T-helper 1 cell treated with Interleukin-12 subunit alpha and Interleukin-12 subunit beta and Interleukin-4 antibody, amounts not matched to agents 30 μg/mL and 1 μg/mL, for 36 hours (primary cell): ENCODE measurements around the gene PDLIM5.

ENCODE experiments used
- H3K27ac Mint-ChIP-seq: one replicate; pipeline ENCODE4 v1.8.0; 2021; ENCODE audit warnings: mild to moderate bottlenecking, mixed read lengths
- H3K27me3 Mint-ChIP-seq: one replicate; pipeline ENCODE4 v1.8.0; 2021; ENCODE audit warnings: low read depth, mixed read lengths
- H3K36me3 Mint-ChIP-seq: one replicate; pipeline ENCODE4 v1.8.0; 2021; ENCODE audit warnings: low read depth, mixed read lengths
- H3K4me1 Mint-ChIP-seq: one replicate; pipeline ENCODE4 v1.8.0; 2021; ENCODE audit warnings: low read depth, mixed read lengths
- H3K4me3 Mint-ChIP-seq: one replicate; pipeline ENCODE4 v1.8.0; 2021; ENCODE audit warnings: mild to moderate bottlenecking, moderate library complexity, mixed read lengths
- H3K9me3 Mint-ChIP-seq: one replicate; pipeline ENCODE4 v1.8.0; 2021; ENCODE audit warnings: mixed read lengths

Gene PDLIM5

GRCh38 chr4:94669672-94670664 lies 218.2 kb downstream of the PDLIM5 start:
- Mint-ChIP-seq H3K9me3 (no peaks in the 10 kb centered on the region), H3K27ac (no peak overlapping the region), H3K4me3 (no peak overlapping the region), H3K36me3 (no peaks in the 10 kb centered on the region), H3K27me3 (no peaks in the 10 kb centered on the region), H3K4me1 (no peaks in the 10 kb centered on the region)

- Mint-ChIP-seq H3K4me1 (no peaks in the 10 kb centered on the region), H3K36me3 (no peaks in the 10 kb centered on the region), H3K4me3 (no peak overlapping the region), H3K9me3 (no peaks in the 10 kb centered on the region), H3K27me3 (no peaks in the 10 kb centered on the region), H3K27ac (no peak overlapping the region)
These were observed 219.4 kb downstream of the PDLIM5 start for GRCh38 chr4:94671113-94671512.

GRCh38 chr4:94673961-94674360 lies 222.2 kb downstream of the PDLIM5 start:
- Mint-ChIP-seq H3K9me3 (no peaks in the 10 kb centered on the region), H3K4me1 (no peaks in the 10 kb centered on the region), H3K4me3 (no peak overlapping the region), H3K27me3 (no peaks in the 10 kb centered on the region), H3K36me3 (no peaks in the 10 kb centered on the region), H3K27ac (no peak overlapping the region)

- no peaks in the 10 kb centered on the region for H3K27me3 Mint-ChIP-seq
These were observed 225.2 kb downstream of the PDLIM5 start for GRCh38 chr4:94676970-94677369.

GRCh38 chr4:94678896-94679295 lies 227.2 kb downstream of the PDLIM5 start:
- no peak overlapping the region for H3K27ac Mint-ChIP-seq
- H3K4me1 Mint-ChIP-seq = no peaks in the 10 kb centered on the region
- H3K36me3 Mint-ChIP-seq = no peaks in the 10 kb centered on the region
- no peaks in the 10 kb centered on the region for H3K27me3 Mint-ChIP-seq
- no peaks in the 10 kb centered on the region for H3K9me3 Mint-ChIP-seq
- no peak overlapping the region for H3K4me3 Mint-ChIP-seq

More at GRCh38 chr4:94676970-94677369, 225.2 kb downstream of the PDLIM5 start:
- Mint-ChIP-seq H3K27ac (no peak overlapping the region), H3K4me3 (no peak overlapping the region), H3K9me3 (no peaks in the 10 kb centered on the region), H3K4me1 (no peaks in the 10 kb centered on the region), H3K36me3 (no peaks in the 10 kb centered on the region)

- Mint-ChIP-seq H3K4me1 (no peaks in the 10 kb centered on the region), H3K27ac (no peak overlapping the region), H3K4me3 (no peak overlapping the region), H3K36me3 (no peaks in the 10 kb centered on the region), H3K9me3 (no peaks in the 10 kb centered on the region), H3K27me3 (no peaks in the 10 kb centered on the region)
These were observed 228.6 kb downstream of the PDLIM5 start for GRCh38 chr4:94680176-94680862.

GRCh38 chr4:94686086-94686485 lies 234.3 kb downstream of the PDLIM5 start:
- H3K4me1 Mint-ChIP-seq = no peaks in the 10 kb centered on the region
- no peaks in the 10 kb centered on the region for H3K27me3 Mint-ChIP-seq
- no peak overlapping the region for H3K4me3 Mint-ChIP-seq
- no peaks in the 10 kb centered on the region for H3K36me3 Mint-ChIP-seq
- no peaks in the 10 kb centered on the region for H3K9me3 Mint-ChIP-seq
- no peak overlapping the region for H3K27ac Mint-ChIP-seq

- Mint-ChIP-seq H3K4me3 (no peak overlapping the region), H3K27me3 (no peaks in the 10 kb centered on the region), H3K27ac (no peak overlapping the region), H3K9me3 (no peaks in the 10 kb centered on the region), H3K36me3 (no peaks in the 10 kb centered on the region), H3K4me1 (no peaks in the 10 kb centered on the region)
These were observed 237.6 kb downstream of the PDLIM5 start for GRCh38 chr4:94689155-94689860.

GRCh38 chr4:94690851-94691254 lies 239.1 kb downstream of the PDLIM5 start:
- Mint-ChIP-seq H3K27ac (no peak overlapping the region), H3K9me3 (no peaks in the 10 kb centered on the region), H3K4me1 (no peaks in the 10 kb centered on the region), H3K36me3 (no peaks in the 10 kb centered on the region), H3K27me3 (no peaks in the 10 kb centered on the region), H3K4me3 (no peak overlapping the region)

- H3K4me3 Mint-ChIP-seq = no peak overlapping the region
- H3K27ac Mint-ChIP-seq = no peak overlapping the region
- no peaks in the 10 kb centered on the region for H3K9me3 Mint-ChIP-seq
- H3K36me3 Mint-ChIP-seq = no peaks in the 10 kb centered on the region
- H3K4me1 Mint-ChIP-seq = no peaks in the 10 kb centered on the region
- H3K27me3 Mint-ChIP-seq = no peaks in the 10 kb centered on the region
These were observed 239.8 kb downstream of the PDLIM5 start for GRCh38 chr4:94691552-94691951.

- no peak overlapping the region for H3K4me3 Mint-ChIP-seq
- no peaks in the 10 kb centered on the region for H3K9me3 Mint-ChIP-seq
- H3K4me1 Mint-ChIP-seq = no peaks in the 10 kb centered on the region
- H3K36me3 Mint-ChIP-seq = no peaks in the 10 kb centered on the region
- no peak overlapping the region for H3K27ac Mint-ChIP-seq
- H3K27me3 Mint-ChIP-seq = no peaks in the 10 kb centered on the region
These were observed 243.6 kb downstream of the PDLIM5 start for GRCh38 chr4:94695384-94695783.

- Mint-ChIP-seq H3K4me1 (no peaks in the 10 kb centered on the region), H3K4me3 (no peak overlapping the region), H3K36me3 (no peaks in the 10 kb centered on the region), H3K27me3 (no peaks in the 10 kb centered on the region), H3K9me3 (no peaks in the 10 kb centered on the region), H3K27ac (no peak overlapping the region)
These were observed 246.4 kb downstream of the PDLIM5 start for GRCh38 chr4:94698187-94698586.

- Mint-ChIP-seq H3K27ac (no peak overlapping the region), H3K9me3 (no peaks in the 10 kb centered on the region), H3K36me3 (no peaks in the 10 kb centered on the region), H3K4me1 (no peaks in the 10 kb centered on the region), H3K27me3 (no peaks in the 10 kb centered on the region), H3K4me3 (no peak overlapping the region)
These were observed 248.6 kb downstream of the PDLIM5 start for GRCh38 chr4:94700298-94700697.

- Mint-ChIP-seq H3K36me3 (no peaks in the 10 kb centered on the region), H3K4me1 (no peaks in the 10 kb centered on the region), H3K27ac (no peak overlapping the region)
These were observed 250.0 kb downstream of the PDLIM5 start for GRCh38 chr4:94701631-94702300.

More at GRCh38 chr4:94701631-94702300, 250.0 kb downstream of the PDLIM5 start:
- Mint-ChIP-seq H3K9me3 (no peaks in the 10 kb centered on the region), H3K4me3 (no peak overlapping the region), H3K27me3 (no peaks in the 10 kb centered on the region)
